Breast epithelium (tissue), 3 donors: ENCODE measurements around the gene ATXN1.

Experiments used
- CTCF ChIP-seq, 3 donors: fragments of 450-650 bp; IDR thresholded peaks; one replicate each; pipeline ENCODE4 v1.5.1; 2016 to 2017; ENCODE audit warnings: antibody characterized with exemption in 3 of 3, mild to moderate bottlenecking in 3 of 3, moderate library complexity in 3 of 3
- POLR2A ChIP-seq: fragments of 450-650 bp; IDR thresholded peaks from one replicate; pipeline ENCODE4 v1.6.1; 2016; ENCODE audit warnings: antibody characterized with exemption, mild to moderate bottlenecking, moderate library complexity
- POLR2AphosphoS5 ChIP-seq, 3 donors: sonication (generic); formaldehyde crosslinking; IDR thresholded peaks; one replicate each; pipeline ENCODE4 v1.6.1; 2017; ENCODE audit warnings: antibody characterized with exemption in 3 of 3

GRCh38 chr6:16301511-16301910 is 459.7 kb downstream of the ATXN1 start:
- TF ChIP-seq POLR2AphosphoS5 (IDR thresholded peaks at IDR 0.05) (no peak), CTCF (IDR thresholded peaks at IDR 0.05) (no peak), POLR2A (no peak)
